Posterior cingulate gyrus (tissue), 11 donors: ENCODE results near the gene TEKT3.
A peak's percentile ranks its signal among the peaks of the same experiment; 100 is the strongest.

Source experiments
- DNase-seq, 10 donors: peaks; one replicate each; pipeline versions ENCODE4 v3.0.0 to v3.0.0-alpha.2; 2020 to 2021; ENCODE audit warnings: mixed read lengths in 3 of 10
- intact Hi-C: fragments of 100-400 bp; cut with DNase I; formaldehyde crosslinking; loops from one replicate; pipeline ENCODE4 v1.15.1; 2023

Gene TEKT3

DNA sequence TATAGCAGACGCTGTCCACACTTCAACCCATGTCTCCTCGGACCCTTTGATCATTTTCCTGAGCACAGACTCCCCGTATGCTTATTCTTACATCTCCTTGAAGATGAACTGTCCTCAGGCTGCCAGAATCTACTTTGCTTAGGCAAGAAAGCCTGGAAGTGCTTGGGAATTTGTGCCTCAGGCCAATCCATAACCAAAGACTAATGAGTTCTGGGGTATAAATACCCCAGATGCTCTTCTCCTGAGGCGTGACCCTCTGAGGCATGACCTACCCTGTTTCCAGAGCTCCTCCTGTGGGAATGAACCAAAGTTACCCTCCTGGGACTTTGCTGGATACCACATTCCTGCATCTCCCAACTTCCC lies 10.1 kb upstream of the TEKT3 start:
- intact Hi-C loops: no loop called here
- no peak for DNase-seq

- intact Hi-C loops: no loop called here
Measured at GRCh38 chr17:15350777-15351477, 9.5 kb upstream of the TEKT3 start.

DNA sequence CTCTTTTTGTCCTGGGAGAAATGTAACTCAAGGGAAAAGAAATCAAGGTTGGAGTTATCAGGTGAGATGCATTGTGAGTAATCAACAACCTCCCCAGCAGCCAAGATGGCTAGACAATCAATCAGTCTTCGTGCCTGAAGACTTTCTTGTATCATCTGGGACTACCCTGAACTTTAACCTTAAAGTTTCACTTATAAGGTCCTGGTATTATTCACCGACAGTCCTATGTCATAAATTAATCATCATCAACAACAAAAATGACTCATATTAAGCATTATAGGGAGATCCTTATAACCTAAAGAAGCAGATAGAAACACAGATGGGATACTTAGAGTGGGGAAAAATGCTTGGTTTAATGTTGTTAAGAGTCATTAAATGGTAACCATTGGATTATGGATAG lies 7.7 kb upstream of the TEKT3 start:
- intact Hi-C loops: no loop called here
- no peak for DNase-seq

More at GRCh38 chr17:15350777-15351477, 9.5 kb upstream of the TEKT3 start:
- DNase-seq: no peak

DNA sequence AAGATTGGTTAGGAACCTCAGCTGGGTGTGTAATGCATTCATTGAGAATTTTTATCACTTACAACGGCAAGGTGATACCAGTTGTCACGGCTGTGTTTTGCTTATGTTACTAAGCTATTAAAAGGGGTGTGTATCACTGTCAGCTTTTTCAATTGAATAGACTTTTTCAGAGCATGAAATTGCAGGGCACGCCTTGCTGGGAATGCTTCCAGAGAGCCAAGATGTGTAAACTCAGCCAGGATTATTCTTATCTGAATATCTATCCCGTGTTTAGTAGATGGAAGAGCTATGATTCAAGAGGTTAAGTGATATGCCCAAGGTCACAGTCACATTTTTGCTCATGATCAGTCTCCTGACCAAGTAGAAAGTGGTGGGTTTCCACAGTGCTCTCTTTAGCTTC lies 6.6 kb upstream of the TEKT3 start:
- intact Hi-C loops: no loop called here
- DNase-seq: no peak

GRCh38 chr17:15346066-15346595 lies 4.7 kb upstream of the TEKT3 start:
- no peak for DNase-seq
- intact Hi-C loops: no loop called here

DNA sequence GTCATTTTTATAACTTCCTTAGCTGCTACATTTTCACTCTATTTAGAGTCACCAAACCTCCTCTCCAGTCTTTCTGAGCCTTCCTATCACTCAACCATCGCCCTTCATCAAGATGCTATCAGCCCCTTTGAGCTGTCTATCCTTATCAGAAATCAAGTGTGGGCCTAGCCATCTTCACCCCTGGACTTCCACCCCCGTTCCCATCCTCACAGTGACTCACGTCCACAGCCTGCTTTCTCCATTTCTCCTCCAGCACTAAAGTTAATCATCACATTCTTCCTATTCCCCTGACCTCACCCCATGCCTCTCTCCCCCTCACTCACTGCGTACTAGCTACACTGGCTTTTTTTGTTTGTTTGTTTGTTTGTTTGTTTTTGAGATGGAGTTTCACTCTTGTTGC lies 2.4 kb upstream of the TEKT3 start:
- intact Hi-C loops: no loop called here
- no peak for DNase-seq

- intact Hi-C loops: no loop called here
- no peak for DNase-seq
Measured at GRCh38 chr17:15342460-15342859, 1.1 kb upstream of the TEKT3 start.

GRCh38 chr17:15341966-15342365 lies 569 bp upstream of the TEKT3 start:
- no peak for DNase-seq
- intact Hi-C loops: no loop called here

DNA sequence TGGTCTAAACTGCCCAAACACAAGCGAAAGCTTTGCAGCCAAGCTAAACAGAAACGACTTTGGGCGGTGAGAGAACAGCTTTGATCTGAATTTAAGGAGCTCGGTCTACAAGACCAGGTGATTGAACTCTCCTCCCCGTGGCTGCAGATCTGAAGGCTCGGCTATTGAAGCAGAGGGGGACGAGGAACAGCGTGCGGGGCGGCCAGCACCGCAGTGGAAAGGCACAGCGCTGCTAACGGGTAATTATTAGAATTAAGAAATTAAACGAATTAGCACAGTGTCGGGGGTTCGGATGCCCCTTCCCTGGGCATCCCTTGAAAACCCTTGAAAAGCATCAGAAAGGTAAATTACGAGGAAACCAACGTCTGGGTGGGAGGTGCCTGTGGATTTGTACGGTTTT lies 431 bp downstream of the TEKT3 start:
- intact Hi-C loops: no loop called here
- DNase-seq: no peak

DNA sequence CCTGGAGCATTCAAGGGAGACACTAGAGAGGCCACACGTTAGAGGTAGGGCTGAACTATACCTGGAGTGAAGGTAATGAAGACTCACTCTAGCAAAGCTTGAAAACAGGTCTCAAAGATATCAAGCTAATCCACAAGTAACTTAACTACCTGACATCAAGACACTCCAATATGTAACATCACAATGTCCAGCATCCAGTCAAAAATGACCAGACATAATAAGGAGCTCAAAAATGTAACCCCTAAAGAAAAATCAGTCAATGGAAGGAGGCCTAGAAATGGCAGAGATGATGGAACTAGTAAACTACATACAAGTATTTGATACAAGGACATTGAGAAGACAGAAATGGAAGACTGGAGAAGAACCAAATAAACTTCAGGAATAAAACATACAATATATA lies 6.0 kb downstream of the TEKT3 start:
- DNase-seq: no peak
- intact Hi-C loops: no loop called here

GRCh38 chr17:15334266-15334665 lies 7.1 kb downstream of the TEKT3 start:
- DNase-seq: no peak
- intact Hi-C loops: no loop called here

- no peak for DNase-seq
- intact Hi-C loops: no loop called here
Measured at GRCh38 chr17:15332338-15332737, 9.1 kb downstream of the TEKT3 start.

GRCh38 chr17:15323131-15323530 lies 18.3 kb downstream of the TEKT3 start:
- intact Hi-C loops: no loop called here
- DNase-seq: no peak

DNA sequence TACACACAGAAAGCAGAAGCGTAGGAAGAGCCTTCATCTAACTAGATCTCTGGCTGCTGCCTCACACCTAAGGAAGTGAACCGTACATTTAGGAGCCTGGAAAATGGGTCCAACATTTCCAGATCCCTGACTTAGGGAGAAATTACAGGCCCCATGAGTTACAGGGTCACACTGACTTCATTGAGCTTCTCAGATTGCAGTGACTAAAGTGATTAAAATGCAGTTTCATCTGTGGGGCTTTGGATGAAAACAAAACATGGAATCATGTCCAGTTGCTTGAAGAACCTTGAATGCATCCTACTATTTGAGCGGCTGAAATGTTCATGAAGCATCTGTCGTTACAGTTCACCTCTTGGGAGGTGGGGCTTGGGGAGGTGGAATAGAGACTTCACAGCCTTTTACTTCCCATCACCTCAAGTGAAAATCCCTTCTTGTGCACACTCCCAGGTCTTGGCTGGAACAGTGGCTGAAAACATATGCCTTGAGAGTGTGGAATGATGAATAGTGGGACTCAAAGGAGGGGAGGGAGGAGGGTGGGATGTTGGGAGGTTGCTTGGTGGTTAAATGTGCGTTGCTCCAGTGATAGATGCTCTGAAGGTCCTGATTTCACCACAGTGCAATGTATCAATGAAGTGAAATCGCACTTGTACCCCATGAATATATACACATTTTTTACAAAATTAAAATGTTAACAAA lies 19.7 kb downstream of the TEKT3 start:
- intact Hi-C loops: no loop called here

DNA sequence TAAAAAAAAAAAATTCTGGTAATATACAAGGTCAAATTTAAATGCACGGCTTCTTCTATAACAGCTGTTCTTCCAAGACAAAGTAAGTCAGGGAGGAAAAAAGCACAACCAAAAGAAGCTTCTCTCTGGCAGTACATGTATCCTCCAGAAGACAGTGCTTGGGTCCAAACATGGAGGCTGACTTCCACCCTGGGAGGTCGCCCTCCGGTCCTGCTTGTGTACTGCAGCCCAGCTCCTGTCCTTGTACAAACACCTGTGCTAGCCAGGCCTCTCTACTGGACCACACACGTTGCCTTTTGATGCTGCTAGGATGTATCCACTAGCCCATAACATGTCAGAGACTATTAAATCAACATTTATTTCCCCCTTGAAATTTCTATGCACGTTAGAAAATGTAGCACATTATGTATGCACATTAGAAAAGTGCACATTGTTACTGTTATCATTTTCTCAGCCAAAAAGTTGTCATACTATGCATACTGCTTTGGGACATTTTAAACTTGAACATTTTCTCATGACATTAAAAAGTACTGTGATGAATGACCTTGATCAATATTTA lies 21.9 kb downstream of the TEKT3 start:
- no peak for DNase-seq
- intact Hi-C loops: no loop called here

More for the DNA sequence above, 19.7 kb downstream of the TEKT3 start:
- no peak for DNase-seq

DNA sequence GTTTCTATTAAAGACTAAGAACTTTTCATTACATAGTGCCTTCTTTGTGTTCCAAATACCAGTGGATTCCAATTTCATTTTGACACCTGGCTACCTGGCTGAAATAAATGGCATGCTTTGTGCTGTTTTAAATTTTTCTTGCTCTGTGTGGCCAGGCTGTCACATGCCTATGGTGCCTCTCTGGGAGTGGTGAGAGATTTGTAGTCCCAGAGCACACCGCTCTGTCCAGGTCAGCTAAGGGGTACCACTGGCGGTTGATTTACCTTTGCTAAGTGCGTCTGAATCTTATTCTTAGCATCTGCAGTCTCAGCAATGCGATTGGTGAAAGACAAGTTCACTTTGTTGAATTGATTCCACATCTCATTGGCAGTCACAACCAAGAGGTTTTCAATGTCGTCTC lies 29.4 kb downstream of the TEKT3 start:
- DNase-seq: no peak
- intact Hi-C loops: no loop called here

DNA sequence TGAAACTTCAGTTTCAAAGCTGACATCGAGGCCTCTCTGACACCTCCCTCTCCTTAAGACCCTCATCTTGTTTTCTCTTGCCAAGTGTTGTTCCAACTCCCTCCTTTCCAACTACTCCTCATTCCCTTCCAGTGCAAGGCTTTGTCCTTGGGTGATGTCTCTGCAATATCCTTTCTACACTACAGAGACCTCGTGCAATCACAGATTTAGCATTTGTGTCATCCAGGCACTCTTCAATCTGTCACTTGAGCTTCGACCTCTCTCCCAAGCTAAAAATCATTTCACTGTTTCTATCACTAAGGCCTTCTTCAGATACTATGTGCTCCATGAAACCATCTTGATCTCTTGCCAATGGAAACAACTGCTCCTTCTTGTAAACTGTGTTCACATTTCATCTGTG lies 31.6 kb downstream of the TEKT3 start:
- intact Hi-C loops: no loop called here
- no peak for DNase-seq

GRCh38 chr17:15309236-15309635 lies 32.2 kb downstream of the TEKT3 start:
- intact Hi-C loops: no loop called here
- no peak for DNase-seq

DNA sequence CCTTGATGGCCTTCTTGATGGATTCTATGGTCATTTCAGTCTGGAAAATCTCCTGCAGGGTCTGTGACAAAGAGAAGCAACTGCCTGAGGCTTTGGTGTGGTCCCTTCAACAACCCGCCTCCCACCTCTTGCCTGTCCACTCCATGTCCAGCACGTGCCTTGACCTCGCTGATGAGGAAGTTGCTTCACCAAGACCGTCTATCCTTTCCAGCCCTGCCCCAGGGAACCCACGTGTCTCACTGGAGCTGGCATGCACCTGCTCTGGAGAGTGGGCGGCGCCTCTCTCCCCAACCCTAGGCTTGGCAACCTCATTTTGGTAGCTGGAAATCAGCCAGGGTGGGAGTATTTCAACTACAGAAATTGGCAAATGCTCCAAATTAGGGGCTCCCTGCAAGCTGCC lies 32.6 kb downstream of the TEKT3 start:
- intact Hi-C loops: no loop called here

DNA sequence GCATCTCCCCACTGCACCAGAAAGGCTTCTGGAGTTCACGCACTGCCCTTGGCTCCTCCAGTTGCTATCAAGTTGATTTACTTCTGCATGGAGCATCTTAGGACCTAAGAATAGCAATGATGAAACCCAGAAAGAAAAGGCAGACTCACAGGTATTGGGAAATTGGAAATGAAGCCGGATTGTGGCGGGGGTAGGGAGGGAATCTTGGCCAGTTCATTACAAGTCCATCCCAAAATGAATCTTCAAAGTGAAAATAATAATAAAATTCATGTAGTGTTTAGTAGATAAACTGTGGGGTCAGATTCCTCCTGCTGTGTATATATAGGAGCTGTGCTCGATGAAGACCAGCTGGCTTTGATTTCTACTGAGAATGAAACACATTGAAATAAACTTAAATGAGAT lies 33.7 kb downstream of the TEKT3 start:
- DNase-seq: no peak
- intact Hi-C loops: no loop called here

More for the DNA sequence above, 32.6 kb downstream of the TEKT3 start:
- DNase-seq: peak in 1 of 10 donors; percentile 55

- intact Hi-C loops: no loop called here
- no peak for DNase-seq
Measured at GRCh38 chr17:15303851-15304250, 37.5 kb downstream of the TEKT3 start.

DNA sequence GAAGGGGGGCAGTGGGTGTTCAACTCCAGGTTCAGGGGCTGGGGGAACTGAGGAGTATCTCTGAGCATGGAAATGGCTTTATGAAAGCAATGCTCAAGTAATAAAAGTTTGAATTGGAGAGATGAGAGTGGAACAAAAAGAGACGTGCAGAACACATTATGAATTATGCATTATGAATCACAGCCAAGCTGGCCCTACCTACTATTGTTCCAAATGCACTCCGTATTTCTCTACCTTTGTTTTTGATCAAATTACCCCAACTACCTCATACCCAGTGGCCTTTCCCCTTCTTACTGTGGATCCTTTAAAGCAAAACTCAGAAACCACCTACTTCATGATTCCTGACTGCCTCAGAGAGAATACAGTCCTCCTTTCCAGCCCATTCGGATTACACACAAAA lies 38.1 kb downstream of the TEKT3 start:
- intact Hi-C loops: no loop called here

More for the DNA sequence above, 38.1 kb downstream of the TEKT3 start:
- no peak for DNase-seq
